Left kidney (tissue), 1 donor: ENCODE data around the gene LGALS16. TPM values are rescaled to one million over a fixed set of nuclear protein-coding genes. Genes with fewer than 3 reads are reported as not detected.

ENCODE experiments used
- polyA plus RNA-seq: library from polyadenylated mRNA; unstranded; fragments of 120-200 nt; gene quantifications from one replicate; pipeline ENCODE4 v1.2.1, GENCODE V29; 2013; ENCODE audit not compliant: insufficient read length

Gene LGALS16
- polyA plus RNA-seq, 1 donor = not detected

Other genes starting within 250 kb of the LGALS16 start
- gene ZFP36, start 249.1 kb upstream of the LGALS16 start, polyA plus RNA-seq = 31.9 TPM
- gene PLEKHG2, start 243.2 kb upstream of the LGALS16 start, polyA plus RNA-seq = 118 TPM
- 1,072 TPM for gene RPS16, start 220.0 kb upstream of the LGALS16 start, polyA plus RNA-seq
- 150 TPM for gene SUPT5H, start 210.3 kb upstream of the LGALS16 start, polyA plus RNA-seq
- gene TIMM50, start 175.1 kb upstream of the LGALS16 start, polyA plus RNA-seq = 91.5 TPM
- 0.70 TPM for gene DLL3, start 157.0 kb upstream of the LGALS16 start, polyA plus RNA-seq
- 10.1 TPM for gene SELENOV, start 140.8 kb upstream of the LGALS16 start, polyA plus RNA-seq
- 5.8 TPM for gene EID2B, start 123.1 kb upstream of the LGALS16 start, polyA plus RNA-seq
- gene EID2, start 115.8 kb upstream of the LGALS16 start, polyA plus RNA-seq = 21.3 TPM
- gene LGALS13, start 53.4 kb upstream of the LGALS16 start, polyA plus RNA-seq = not detected
- not detected for gene LGALS14, start 48.6 kb downstream of the LGALS16 start, polyA plus RNA-seq
- gene CLC, start 82.1 kb downstream of the LGALS16 start, polyA plus RNA-seq = 3.0 TPM
- gene LEUTX, start 122.9 kb downstream of the LGALS16 start, polyA plus RNA-seq = not detected
- gene DYRK1B, start 178.2 kb downstream of the LGALS16 start, polyA plus RNA-seq = 34.2 TPM
- gene FBL, start 190.5 kb downstream of the LGALS16 start, polyA plus RNA-seq = 296 TPM